Duodenal mucosa (tissue), 2 donors: Measurements from ENCODE around the gene CHST15.

Experiments used
- H3K27ac ChIP-seq: one replicate; pipeline ENCODE4 v1.7.0; 2013; ENCODE audit warnings: low read depth, low read length
- H3K27me3 ChIP-seq, 2 donors: one replicate each; pipeline ENCODE4 v1.7.0; 2013; ENCODE audit warnings: low read length in 2 of 2, control low read depth in 1 of 2; ENCODE audit not compliant: insufficient read depth in 2 of 2, control insufficient read depth in 1 of 2
- H3K36me3 ChIP-seq, 2 donors: one replicate each; pipeline ENCODE4 v1.7.0; 2013; ENCODE audit warnings: low read length in 2 of 2, control low read depth in 1 of 2; ENCODE audit not compliant: insufficient read depth in 2 of 2, control insufficient read depth in 1 of 2
- H3K4me1 ChIP-seq, 2 donors: one replicate each; pipeline ENCODE4 v1.7.0; 2013; ENCODE audit warnings: low read length in 2 of 2, control low read depth in 1 of 2; ENCODE audit not compliant: insufficient read depth in 2 of 2, control insufficient read depth in 1 of 2
- H3K4me3 ChIP-seq, 2 donors: one replicate each; pipeline ENCODE4 v1.7.0; 2013; ENCODE audit warnings: low read length in 2 of 2, low read depth in 1 of 2
- H3K9ac ChIP-seq, 2 donors: one replicate each; pipeline ENCODE4 v1.7.0; 2013; ENCODE audit warnings: low read length in 2 of 2, low read depth in 1 of 2
- H3K9me3 ChIP-seq, 2 donors: one replicate each; pipeline ENCODE4 v1.7.0; 2013; ENCODE audit warnings: low read length in 2 of 2, control low read depth in 1 of 2; ENCODE audit not compliant: control insufficient read depth in 1 of 2

The CHST15 gene

DNA sequence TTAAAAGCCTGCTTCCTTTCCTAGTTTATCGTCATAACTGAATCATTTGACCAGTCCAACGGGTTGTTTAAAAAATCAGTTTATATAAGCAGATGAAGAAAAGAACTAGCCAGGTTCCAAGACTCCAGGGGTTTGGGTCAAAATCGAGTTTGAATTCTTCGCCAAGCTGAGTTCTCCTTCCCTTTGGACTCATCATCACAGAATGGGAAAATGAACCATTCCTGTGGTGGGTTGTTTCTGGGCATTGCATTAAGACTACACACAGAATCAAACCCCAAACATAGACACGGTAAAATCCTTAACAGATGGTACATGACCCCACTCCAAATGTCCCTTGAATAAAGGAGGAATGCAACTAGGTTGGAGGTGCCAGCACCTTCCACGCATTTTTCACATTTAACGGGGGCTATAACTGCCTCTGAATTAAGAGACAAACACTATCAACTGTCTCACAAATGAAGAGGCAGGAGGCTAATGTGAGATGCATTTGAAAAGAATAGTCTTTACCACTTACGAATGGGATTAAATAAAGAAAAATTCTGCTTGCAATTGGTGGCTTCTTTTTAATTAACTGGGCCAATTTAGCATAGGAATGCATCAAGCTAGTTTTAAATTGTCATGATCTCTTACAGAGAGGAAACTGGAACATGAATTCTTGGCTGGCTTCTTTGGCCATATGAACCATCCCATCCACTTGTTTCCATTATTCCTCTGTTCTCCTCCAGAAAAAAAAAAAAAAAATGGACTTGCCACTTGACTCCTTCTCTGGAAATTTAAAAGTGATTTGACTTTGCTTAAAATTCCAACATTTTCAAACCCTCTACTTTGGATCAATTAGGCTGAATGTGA lies 61.1 kb downstream of the CHST15 start:
- peaks cover 0 to 3% of the 10 kb centered on the region in 2 donors for H3K27me3 ChIP-seq
- no peaks in the 10 kb centered on the region for H3K9me3 ChIP-seq
- peaks cover 0 to 5% of the 10 kb centered on the region in 2 donors for H3K36me3 ChIP-seq
- H3K9ac ChIP-seq, result no peak overlapping the region
- no peak overlapping the region for H3K4me3 ChIP-seq
- H3K4me1 ChIP-seq, result peaks cover 27 to 28% of the 10 kb centered on the region in 2 donors
- no peak overlapping the region for H3K27ac ChIP-seq

DNA sequence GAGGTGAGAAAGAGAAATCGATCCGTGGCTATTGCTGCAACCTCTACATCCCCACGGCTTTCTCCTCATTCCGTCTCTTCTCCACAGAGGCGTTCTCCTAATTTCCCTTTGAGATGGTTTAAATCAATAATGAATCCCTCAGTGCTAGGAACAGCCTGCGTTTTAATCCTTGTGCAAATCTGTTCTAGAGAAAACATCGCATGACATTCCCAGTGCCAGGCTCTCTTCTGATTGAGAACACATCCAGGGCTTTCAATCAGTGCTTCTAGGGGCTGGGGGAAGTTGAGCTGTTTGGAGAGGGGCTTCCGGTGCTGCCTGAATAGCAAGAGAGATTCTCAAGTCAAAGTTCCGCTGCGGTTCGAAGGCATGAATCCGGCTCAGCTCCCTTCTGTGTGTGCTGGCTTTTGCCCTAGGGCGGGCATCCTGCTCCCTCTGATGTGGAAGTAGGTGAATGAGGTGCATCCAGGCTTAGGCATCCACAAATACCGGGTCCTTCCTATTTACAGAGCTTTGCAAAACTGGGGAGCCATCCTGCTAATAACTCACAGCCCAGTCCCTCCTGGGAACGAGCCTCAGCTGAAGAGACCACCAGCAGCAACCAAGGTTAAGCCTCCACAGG lies 62.8 kb downstream of the CHST15 start:
- H3K9me3 ChIP-seq, result no peaks in the 10 kb centered on the region
- no peak overlapping the region for H3K9ac ChIP-seq
- H3K4me1 ChIP-seq, result peaks cover 19% of the 10 kb centered on the region in 2 donors
- no peak overlapping the region for H3K4me3 ChIP-seq
- no peak overlapping the region for H3K27ac ChIP-seq
- peaks cover 0 to 3% of the 10 kb centered on the region in 2 donors for H3K27me3 ChIP-seq
- peaks cover 0 to 4% of the 10 kb centered on the region in 2 donors for H3K36me3 ChIP-seq

DNA sequence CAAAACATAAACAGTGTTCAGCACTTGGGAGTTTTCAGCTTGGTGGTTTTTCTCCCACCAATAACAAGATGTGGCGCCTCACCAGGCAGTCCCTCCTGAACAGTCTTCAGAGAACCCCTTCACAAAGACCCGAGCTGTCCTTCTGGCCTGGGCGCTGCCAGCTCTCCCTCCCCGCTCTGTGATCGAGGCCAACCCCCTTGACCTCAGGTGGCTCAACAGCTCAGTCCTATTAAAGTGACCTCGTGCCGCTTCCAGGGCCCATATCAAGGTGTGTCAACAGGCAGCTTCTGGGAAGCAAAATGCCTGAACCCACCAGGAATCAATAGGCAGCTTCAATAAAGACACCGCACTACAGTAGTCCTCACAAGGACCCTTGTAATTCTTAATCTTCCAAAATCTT lies 63.3 kb downstream of the CHST15 start:
- Histone ChIP-seq H3K4me1 (peaks cover 19% of the 10 kb centered on the region in 2 donors), H3K4me3 (no peak overlapping the region), H3K9me3 (no peaks in the 10 kb centered on the region), H3K27ac (no peak overlapping the region), H3K9ac (no peak overlapping the region), H3K27me3 (peaks cover 0 to 3% of the 10 kb centered on the region in 2 donors), H3K36me3 (peaks cover 0 to 4% of the 10 kb centered on the region in 2 donors)

GRCh38 chr10:124029559-124029958 lies 63.8 kb downstream of the CHST15 start:
- Histone ChIP-seq H3K4me3 (no peak overlapping the region), H3K27me3 (peaks cover 0 to 3% of the 10 kb centered on the region in 2 donors), H3K36me3 (peaks cover 0 to 4% of the 10 kb centered on the region in 2 donors), H3K9ac (no peak overlapping the region), H3K27ac (no peak overlapping the region), H3K4me1 (peaks cover 19% of the 10 kb centered on the region in 2 donors), H3K9me3 (no peaks in the 10 kb centered on the region)

DNA sequence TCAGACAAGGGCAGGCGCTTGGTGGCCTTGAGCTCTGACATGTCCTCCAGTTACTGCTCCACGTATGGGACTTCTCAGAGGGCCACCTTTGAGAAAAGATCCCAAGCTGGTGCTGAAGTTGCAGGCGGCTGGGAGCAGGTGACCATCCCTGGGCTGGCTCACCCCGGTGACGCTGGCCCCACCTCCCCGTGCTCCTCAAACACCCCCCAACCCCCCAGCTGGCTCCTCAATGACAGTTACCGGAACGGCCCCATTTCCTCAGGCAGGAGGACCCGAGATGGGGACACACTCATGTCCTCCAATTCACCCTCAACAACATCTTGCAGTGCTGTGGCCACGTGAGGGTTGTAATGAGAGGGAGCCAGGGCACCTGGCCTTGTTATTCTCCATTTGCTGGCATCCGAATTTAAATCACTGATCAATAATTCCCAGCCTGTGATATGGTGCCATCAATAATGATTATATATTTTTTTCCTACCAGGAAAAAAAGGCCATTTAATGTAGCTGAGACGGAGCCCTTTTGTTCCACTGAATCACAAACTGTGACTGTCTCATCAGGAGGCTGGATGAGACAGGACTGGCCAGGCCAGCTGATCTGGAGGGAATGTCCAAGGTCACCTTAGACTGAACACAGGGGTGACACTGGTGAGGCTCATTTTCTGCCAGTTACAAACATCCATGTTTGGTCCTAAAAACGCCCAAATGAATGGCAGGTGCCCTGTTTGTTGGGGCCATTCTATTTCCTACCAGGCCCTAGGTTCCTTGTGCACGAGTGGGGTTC lies 64.5 kb downstream of the CHST15 start:
- Histone ChIP-seq H3K4me1 (peaks cover 15% of the 10 kb centered on the region in 2 donors), H3K36me3 (peaks cover 0 to 1% of the 10 kb centered on the region in 2 donors), H3K4me3 (no peak overlapping the region), H3K9me3 (no peaks in the 10 kb centered on the region), H3K9ac (no peak overlapping the region), H3K27me3 (peaks cover 0 to 3% of the 10 kb centered on the region in 2 donors), H3K27ac (no peak overlapping the region)

GRCh38 chr10:124027651-124028050 lies 65.7 kb downstream of the CHST15 start:
- Histone ChIP-seq H3K27ac (no peak overlapping the region), H3K36me3 (no peaks in the 10 kb centered on the region), H3K9ac (no peak overlapping the region), H3K9me3 (no peaks in the 10 kb centered on the region), H3K27me3 (peaks cover 0 to 3% of the 10 kb centered on the region in 2 donors), H3K4me1 (peaks cover 8% of the 10 kb centered on the region in 2 donors), H3K4me3 (no peak overlapping the region)

DNA sequence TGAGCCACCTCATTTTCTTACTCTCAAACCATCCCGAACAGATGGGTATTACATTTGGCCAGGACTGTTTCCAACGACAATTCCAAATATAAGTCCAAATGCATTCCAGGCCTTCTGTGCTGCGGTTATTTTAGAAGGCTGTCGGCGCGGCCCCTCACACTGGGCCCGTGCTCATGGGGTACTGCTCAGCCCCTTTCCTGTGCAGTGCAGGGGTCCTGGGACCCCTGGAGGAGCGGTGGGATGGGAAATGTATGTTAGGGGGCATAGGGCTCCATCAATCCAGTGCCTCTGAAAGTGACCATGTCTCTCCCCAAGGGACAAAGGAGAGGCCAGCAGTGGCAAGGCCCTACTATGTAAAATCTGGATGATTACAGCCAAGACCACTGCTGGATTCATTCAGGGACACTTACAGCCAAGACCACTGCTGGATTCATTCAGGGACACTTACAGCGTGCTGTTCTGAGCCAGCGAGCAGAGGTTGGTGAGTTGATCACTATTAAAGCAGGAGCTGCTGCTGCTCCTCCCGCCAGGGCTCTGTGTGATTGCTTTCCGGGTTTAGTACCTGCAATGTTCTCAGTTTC lies 66.3 kb downstream of the CHST15 start:
- no peaks in the 10 kb centered on the region for H3K9me3 ChIP-seq
- no peak overlapping the region for H3K9ac ChIP-seq
- H3K4me1 ChIP-seq, result peaks cover 4 to 8% of the 10 kb centered on the region in 2 donors
- H3K36me3 ChIP-seq, result no peaks in the 10 kb centered on the region
- H3K27me3 ChIP-seq, result peaks cover 0 to 3% of the 10 kb centered on the region in 2 donors
- no peak overlapping the region for H3K27ac ChIP-seq
- H3K4me3 ChIP-seq, result no peak overlapping the region

- H3K4me1 ChIP-seq, result peaks cover 3 to 4% of the 10 kb centered on the region in 2 donors
- H3K36me3 ChIP-seq, result no peaks in the 10 kb centered on the region
- H3K4me3 ChIP-seq, result no peak overlapping the region
- no peaks in the 10 kb centered on the region for H3K9me3 ChIP-seq
- H3K9ac ChIP-seq, result no peak overlapping the region
- peaks cover 0 to 3% of the 10 kb centered on the region in 2 donors for H3K27me3 ChIP-seq
- H3K27ac ChIP-seq, result no peak overlapping the region
Observed at GRCh38 chr10:124026589-124026939, 66.8 kb downstream of the CHST15 start.

DNA sequence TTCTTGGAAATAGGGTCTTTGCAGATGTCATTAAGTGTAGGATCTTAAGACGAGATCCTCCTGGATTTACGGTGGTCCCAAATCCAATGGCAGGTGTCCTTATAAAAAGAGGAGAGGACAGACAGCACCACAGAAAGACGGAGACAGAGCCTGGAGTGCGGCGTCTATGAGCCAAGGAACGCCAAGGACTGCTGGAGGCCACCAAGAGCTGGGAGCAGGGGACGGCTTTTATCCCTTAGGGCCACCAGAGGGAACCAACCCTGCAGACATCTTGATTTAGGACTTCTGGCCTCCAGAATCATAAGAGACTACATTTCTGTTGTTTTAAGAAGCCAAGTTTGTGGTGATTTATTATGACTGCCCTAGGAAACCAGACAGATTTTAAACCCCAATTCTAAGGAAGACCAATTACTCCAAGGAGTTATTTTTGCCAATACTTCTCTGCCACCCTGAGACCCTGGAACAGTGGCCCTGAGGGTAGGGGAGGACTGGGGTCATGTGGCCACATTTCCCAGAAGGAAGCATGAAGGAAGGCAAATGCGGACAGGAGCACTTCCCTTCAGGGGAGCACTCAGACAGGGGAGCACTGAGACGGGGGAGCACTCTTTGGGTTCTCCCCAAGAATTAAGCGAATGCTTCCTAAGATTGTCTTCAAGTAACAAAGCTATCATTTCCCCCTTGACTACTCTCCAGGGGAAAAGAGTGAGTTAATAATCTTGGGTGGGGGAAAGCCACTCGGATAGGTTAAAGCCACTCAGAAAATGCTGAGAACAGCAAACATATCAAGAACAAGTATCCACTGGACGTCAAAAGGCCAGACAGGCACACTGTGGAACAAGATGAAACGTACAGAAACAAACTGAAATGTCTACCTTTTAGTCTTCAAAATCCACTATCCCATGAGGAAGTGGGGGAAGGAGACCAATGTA lies 67.5 kb downstream of the CHST15 start:
- Histone ChIP-seq H3K4me1 (peaks cover 3 to 4% of the 10 kb centered on the region in 2 donors), H3K36me3 (no peaks in the 10 kb centered on the region), H3K27me3 (peaks cover 0 to 3% of the 10 kb centered on the region in 2 donors), H3K9ac (no peak overlapping the region), H3K27ac (no peak overlapping the region), H3K9me3 (no peaks in the 10 kb centered on the region), H3K4me3 (no peak overlapping the region)
